GM12878 (cell line): ENCODE measurements around the gene LETM1. TPM values are rescaled to one million over a fixed set of nuclear protein-coding genes. Genes with fewer than 3 reads are reported as not detected.

Experiments used
- ATAC-seq: fragments of 200-7000 bp; cut with Tn5 transposase; 3 replicates; pipeline ENCODE4 v1.9.1; 2020; ENCODE audit warnings: mild to moderate bottlenecking, moderate library complexity
- BruUV-seq: library from RNA; stranded (reverse); fragments of 400-500 nt; replicated peaks from 2 replicates; lab custom pipeline; 2021; lab: Mats Ljungman, UMichigan
- CTCF ChIA-PET: fragments of 300-600 bp; sonication (Branson Sonifier 250); formaldehyde crosslinking; extraction: SDS; loops from one replicate; lab custom pipeline; 2021; ENCODE audit warnings: inconsistent platforms; lab: Yijun Ruan, JAX
- POLR2A ChIA-PET: fragments of 350-600 bp; formaldehyde crosslinking; extraction: SDS; loops from one replicate; lab custom pipeline; 2021; ENCODE audit warnings: inconsistent platforms; lab: Charles Lee
- RAD21 ChIA-PET: fragments of 300-600 bp; sonication (Branson Sonifier 250); formaldehyde crosslinking; loops from one replicate; lab custom pipeline; 2023; ENCODE audit warnings: antibody characterized with exemption; ENCODE audit not compliant: unreplicated experiment; lab: Charles Lee
- SMC1A ChIA-PET: fragments of 300-600 bp; sonication (Branson Sonifier 250); formaldehyde crosslinking; loops from one replicate; lab custom pipeline; 2023; ENCODE audit not compliant: unreplicated experiment, uncharacterized antibody; lab: Charles Lee
- DNase-seq: peaks from one replicate; pipeline ENCODE4 v3.0.0-alpha.2; 2011; ENCODE audit warnings: low read depth, low spot score
- FAIRE-seq: peaks from 3 replicates; lab custom pipeline; 2011; peaks lifted over from hg19 to GRCh38; lab: Jason Lieb, UNC
- H2AFZ ChIP-seq: 2 replicates; pipeline ENCODE4 v1.6.0; 2011; ENCODE audit warnings: low read depth, low read length, control low read depth; ENCODE audit not compliant: control insufficient read depth
- H3K27ac ChIP-seq: 2 replicates; pipeline ENCODE4 v1.5.1; 2011; ENCODE audit warnings: control low read depth; ENCODE audit not compliant: control insufficient read depth, insufficient read depth
- H3K27me3 ChIP-seq, 2 experiments: replicated peaks in 1 of 2; 2 replicates each; pipeline versions ENCODE4 v1.6.0 to v1.6.1; 2011; ENCODE audit warnings: low read length in 1 of 2; ENCODE audit not compliant: control insufficient read depth in 2 of 2, insufficient read depth in 2 of 2
- H3K36me3 ChIP-seq, 2 experiments: 2 replicates each; pipeline ENCODE4 v1.5.1; 2011; ENCODE audit warnings: low read length in 1 of 2; ENCODE audit not compliant: control insufficient read depth in 2 of 2, insufficient read depth in 2 of 2
- H3K4me1 ChIP-seq: 2 replicates; pipeline ENCODE4 v1.6.1; 2011; ENCODE audit warnings: mild to moderate bottlenecking, low read length, moderate library complexity, mixed read lengths; ENCODE audit not compliant: control insufficient read depth, insufficient read depth
- H3K4me2 ChIP-seq: 2 replicates; pipeline ENCODE4 v1.6.0; 2011; ENCODE audit warnings: control low read depth; ENCODE audit not compliant: control insufficient read depth, insufficient read depth
- H3K4me3 ChIP-seq: fragments of 200-600 bp; sonication (generic); 2 replicates; pipeline ENCODE4 v1.5.1; 2016
- H3K79me2 ChIP-seq: 2 replicates; pipeline ENCODE4 v1.6.0; 2011; ENCODE audit warnings: low read length; ENCODE audit not compliant: control insufficient read depth, insufficient read depth
- H3K9ac ChIP-seq: 2 replicates; pipeline ENCODE4 v1.8.0; 2011; ENCODE audit warnings: low read length, control low read depth, mixed read lengths; ENCODE audit not compliant: control insufficient read depth, insufficient read depth
- H3K9me3 ChIP-seq: replicated peaks from 3 replicates; pipeline ENCODE4 v1.5.1; 2011; ENCODE audit warnings: mild to moderate bottlenecking, low read length; ENCODE audit not compliant: control insufficient read depth, insufficient read depth
- H4K20me1 ChIP-seq: 2 replicates; pipeline ENCODE4 v1.6.0; 2011; ENCODE audit not compliant: control insufficient read depth, insufficient read depth
- ASH2L ChIP-seq: fragments of 300-600, 200-600 bp; sonication (generic); IDR thresholded peaks from 2 replicates; pipeline ENCODE4 v1.6.1; 2017; ENCODE audit warnings: low read depth, mild to moderate bottlenecking, borderline replicate concordance
- CHD2 ChIP-seq: IDR thresholded peaks from 2 replicates; pipeline ENCODE4 v1.6.1; 2011; ENCODE audit warnings: low read depth, low read length, improper control_type of control experiment, borderline replicate concordance
- ETV6 ChIP-seq, 2 experiments: fragments of 450-650 bp in 1 of 2; IDR thresholded peaks in 1 of 2; conservative IDR thresholded peaks in 1 of 2; 2 replicates each; pipeline ENCODE4 v1.6.1; 2014; ENCODE audit warnings: antibody characterized with exemption in 1 of 2, borderline replicate concordance in 1 of 2, low read depth in 1 of 2, mild to moderate bottlenecking in 1 of 2, moderate library complexity in 1 of 2
- FOS ChIP-seq: IDR thresholded peaks from 3 replicates; pipeline ENCODE4 v1.6.1; 2011; ENCODE audit warnings: borderline replicate concordance; ENCODE audit not compliant: insufficient read length; ENCODE audit errors: extremely low read depth
- HCFC1 ChIP-seq: fragments of 150-350 bp; IDR thresholded peaks from 2 replicates; pipeline ENCODE4 v1.6.1; 2014; ENCODE audit warnings: low read length
- JUNB ChIP-seq: IDR thresholded peaks from 2 replicates; pipeline ENCODE4 v1.6.1; 2016; ENCODE audit warnings: antibody characterized with exemption, mild to moderate bottlenecking
- MEF2A ChIP-seq: IDR thresholded peaks from 2 replicates; pipeline ENCODE4 v1.6.1; 2011; ENCODE audit warnings: low read depth, mild to moderate bottlenecking, low read length, moderate library complexity; ENCODE audit not compliant: insufficient read depth
- MXI1 ChIP-seq: fragments of 150-350 bp; IDR thresholded peaks from 2 replicates; pipeline ENCODE4 v1.6.1; 2011; ENCODE audit warnings: low read depth, mild to moderate bottlenecking, inconsistent platforms, low read length, improper control_type of control experiment
- NFXL1 ChIP-seq: fragments of 450-650 bp; IDR thresholded peaks from 2 replicates; pipeline ENCODE4 v1.6.1; 2017; ENCODE audit warnings: antibody characterized with exemption, mild to moderate bottlenecking, borderline replicate concordance
- NR2C2 ChIP-seq: IDR thresholded peaks from 2 replicates; pipeline ENCODE4 v1.6.1; 2011; ENCODE audit warnings: borderline replicate concordance, low read depth; ENCODE audit not compliant: control insufficient read depth, insufficient read length
- POU2F2 ChIP-seq: IDR thresholded peaks from 3 replicates; pipeline ENCODE4 v1.6.1; 2011; ENCODE audit warnings: low read depth, mild to moderate bottlenecking, low read length, borderline replicate concordance
- RELA ChIP-seq: fragments of 450-650 bp; IDR thresholded peaks from 2 replicates; pipeline ENCODE4 v1.8.0; 2014; ENCODE audit warnings: borderline replicate concordance; ENCODE audit not compliant: partially characterized antibody
- SIN3A ChIP-seq: IDR thresholded peaks from 2 replicates; pipeline ENCODE4 v1.6.1; 2012; ENCODE audit warnings: low read depth, low read length, improper control_type of control experiment
- SIX5 ChIP-seq: IDR thresholded peaks from 2 replicates; pipeline ENCODE4 v1.6.1; 2011; ENCODE audit warnings: mild to moderate bottlenecking, low read depth, low read length, moderate library complexity; ENCODE audit not compliant: severe bottlenecking
- STAT1 ChIP-seq: fragments of 450-650 bp; conservative IDR thresholded peaks from 2 replicates; pipeline ENCODE4 v1.6.1; 2014; ENCODE audit warnings: antibody characterized with exemption, mild to moderate bottlenecking
- ZNF592 ChIP-seq: fragments of 450-650 bp; IDR thresholded peaks from 2 replicates; pipeline ENCODE4 v1.6.1; 2017; ENCODE audit warnings: mild to moderate bottlenecking, moderate library complexity
- WGBS: methylation state at CpG from one replicate; pipeline ENCODE4 v1.1.6; 2016; ENCODE audit warnings: low lambda C conversion rate; ENCODE audit not compliant: insufficient replicate concordance, insufficient coverage; ENCODE audit errors: missing lambda C conversion rate; 5-methylcytosine and 5-hydroxymethylcytosine counted together
- in situ Hi-C: fragments of 300-500 bp; cut with MboI; formaldehyde crosslinking; loops from 9 replicates; pipeline ENCODE4 v1.14.3; 2018; ENCODE audit warnings: mixed read lengths
- intact Hi-C: fragments of 100-400 bp; cut with micrococcal nuclease; formaldehyde crosslinking; loops from one replicate; pipeline ENCODE4 v1.14.2; 2022; ENCODE audit not compliant: unreplicated experiment
- polyA plus RNA-seq, 11 experiments: library from polyadenylated mRNA; depleted of rRNA in 4 of 11; unstranded in 6 of 11; stranded (reverse) in 5 of 11; fragments of >200 nt; fragmentation: Nextera tagmentation in 4 of 11; fragmentation: Illumina TruSeq in 1 of 11; extraction: Ambion mirVana in 4 of 11; extraction: Trizol in 1 of 11; gene quantifications; 1 replicate in 1 of 11; 2 replicates in 10 of 11; pipeline versions ENCODE4 v1.2.1 to v1.2.3, GENCODE V29; 2011 to 2016; ENCODE audit warnings: inconsistent platforms in 2 of 11, missing spikeins in 2 of 11, low read depth in 1 of 11
- total RNA-seq, 4 experiments: library from RNA; depleted of rRNA in 3 of 4; stranded (reverse); fragments of >200 nt in 3 of 4; fragmentation: Illumina TruSeq in 1 of 4; extraction: Trizol in 1 of 4; gene quantifications; 2 replicates each; pipeline versions ENCODE4 v1.2.1 to v1.2.3, GENCODE V29; 2013 to 2021
- TF ChIP-seq, protein P1 (sequence below): IDR thresholded peaks from 2 replicates; pipeline ENCODE4 v1.6.1; 2012; ENCODE audit warnings: low read depth, low read length, improper control_type of control experiment

The LETM1 gene
- total and polyA plus RNA-seq, 10 of the 15 experiments (the other 5 are each of a cell fraction or from before 2014, with no cell fraction given): 2.6 to 65.2 (median 30.2) TPM

DNA sequence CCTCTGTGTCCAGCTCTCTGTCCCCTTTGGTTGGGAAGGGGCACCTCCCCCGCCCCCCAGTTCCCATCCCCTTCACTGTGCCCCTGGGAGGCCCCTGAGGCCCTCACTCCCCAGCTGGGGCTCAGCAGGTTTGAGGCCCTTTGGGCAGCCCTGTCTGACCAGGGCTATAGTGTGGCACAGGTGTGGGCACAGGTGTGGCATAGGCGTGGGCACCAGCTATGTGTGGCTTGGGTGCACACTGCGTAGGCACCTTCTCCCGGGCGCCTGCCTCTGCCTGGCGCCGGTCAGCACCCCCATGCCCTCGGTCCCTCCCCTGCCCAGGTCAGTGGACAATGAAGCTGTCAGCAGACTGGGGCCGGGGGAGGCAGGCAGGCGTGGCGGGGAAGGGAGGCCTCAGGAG is 70.4 kb downstream of the LETM1 start:
- TF ChIP-seq FOS: no peak
- TF ChIP-seq RELA: no peak
- no peak for TF ChIP-seq SIN3A
- no peak for TF ChIP-seq ZNF592
- no peak for TF ChIP-seq NR2C2
- TF ChIP-seq STAT1: no peak
- TF ChIP-seq CHD2: no peak
- TF ChIP-seq POU2F2: no peak
- TF ChIP-seq HCFC1: no peak
- no peak for TF ChIP-seq NFXL1
- TF ChIP-seq ETV6 (conservative IDR thresholded peaks at IDR 0.05 in 1 of 2, IDR thresholded peaks at IDR 0.05 in 1 of 2; ENCODE audit: borderline replicate concordance in 1 of 2, low read depth in 1 of 2): no peak
- TF ChIP-seq SIX5: no peak
- TF ChIP-seq MEF2A: no peak
- TF ChIP-seq, protein P1, sequence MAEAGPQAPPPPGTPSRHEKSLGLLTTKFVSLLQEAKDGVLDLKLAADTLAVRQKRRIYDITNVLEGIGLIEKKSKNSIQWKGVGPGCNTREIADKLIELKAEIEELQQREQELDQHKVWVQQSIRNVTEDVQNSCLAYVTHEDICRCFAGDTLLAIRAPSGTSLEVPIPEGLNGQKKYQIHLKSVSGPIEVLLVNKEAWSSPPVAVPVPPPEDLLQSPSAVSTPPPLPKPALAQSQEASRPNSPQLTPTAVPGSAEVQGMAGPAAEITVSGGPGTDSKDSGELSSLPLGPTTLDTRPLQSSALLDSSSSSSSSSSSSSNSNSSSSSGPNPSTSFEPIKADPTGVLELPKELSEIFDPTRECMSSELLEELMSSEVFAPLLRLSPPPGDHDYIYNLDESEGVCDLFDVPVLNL: no peak
- TF ChIP-seq MXI1: no peak
- TF ChIP-seq ASH2L: no peak
- TF ChIP-seq JUNB: no peak
- ChIA-PET POLR2A (no interaction called here), SMC1A (no interaction called here), RAD21 (no interaction called here), CTCF (interaction anchor here (0.6 kb wide), 1 partner anchor 566 kb away, joined by 3 read pairs; no protein-coding TSS in a partner anchor)
- H2AFZ ChIP-seq: no peak overlapping the region
- H3K4me2 ChIP-seq: no peak overlapping the region
- intact Hi-C loops (no loop called here), in situ Hi-C loops (no loop called here)
- no peaks in the 10 kb centered on the region; a peak in 1 of 4 replicates for H3K27me3 ChIP-seq
- FAIRE-seq: no peak
- no peaks in the 10 kb centered on the region for H3K79me2 ChIP-seq
- no peak overlapping the region for H3K4me3 ChIP-seq
- no peak for DNase-seq
- H3K9me3 ChIP-seq: no peaks in the 10 kb centered on the region
- H4K20me1 ChIP-seq: no peaks in the 10 kb centered on the region
- H3K9ac ChIP-seq: no peak overlapping the region
- no peaks in the 10 kb centered on the region for H3K36me3 ChIP-seq
- no peaks in the 10 kb centered on the region for H3K4me1 ChIP-seq
- no peak overlapping the region for H3K27ac ChIP-seq
- no TSS peak for BruUV-seq
- 24% methylated on average over 9 of the region's 11 CpGs for WGBS
- ATAC-seq: no peak
